HG02642 (cell line): ENCODE data around the gene RBM22.

Experiments used
- ATAC-seq: cut with Tn5 transposase; IDR thresholded peaks from one replicate; pipeline ENCODE4 v1.9.1; 2021; ENCODE audit warnings: mild to moderate bottlenecking; ENCODE audit not compliant: unreplicated experiment, poor library complexity

The RBM22 gene

DNA sequence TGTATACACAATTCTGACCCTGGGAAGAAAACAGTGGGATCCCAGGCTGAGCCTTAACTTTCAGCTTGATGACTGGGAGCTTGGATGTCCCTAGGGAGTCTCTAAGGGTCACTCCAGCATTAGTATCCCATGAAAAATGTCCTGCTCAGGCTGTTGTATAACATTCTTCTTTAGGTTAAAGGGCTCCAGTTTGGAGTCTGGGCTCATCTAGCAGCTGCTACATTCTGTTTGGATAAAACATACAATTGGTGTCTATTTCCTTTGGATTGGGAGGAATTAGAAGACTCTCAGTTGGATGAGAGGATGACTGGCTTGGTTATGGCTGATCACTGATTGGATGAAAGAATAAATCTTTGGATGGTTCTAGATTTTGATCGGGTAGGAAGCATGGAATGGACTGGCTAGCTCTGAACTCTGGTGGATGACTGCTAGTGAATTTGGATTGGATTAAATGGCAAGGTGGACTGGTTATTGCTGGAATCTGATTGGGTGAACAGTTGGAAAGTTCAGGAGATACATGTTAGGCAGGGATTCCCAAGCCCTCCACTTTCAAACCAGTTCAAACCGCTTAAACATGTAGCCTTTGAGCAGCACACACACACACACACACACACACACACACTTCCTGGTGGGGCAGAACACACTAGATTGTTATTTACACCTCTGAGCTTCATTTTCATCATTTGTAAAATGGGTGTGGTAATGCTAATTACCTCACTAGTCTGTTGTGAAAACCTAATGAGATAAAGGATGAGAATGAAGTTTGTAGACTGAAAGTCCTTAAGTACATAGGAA, 46.9 kb downstream of the RBM22 start:
- no peak for ATAC-seq

DNA sequence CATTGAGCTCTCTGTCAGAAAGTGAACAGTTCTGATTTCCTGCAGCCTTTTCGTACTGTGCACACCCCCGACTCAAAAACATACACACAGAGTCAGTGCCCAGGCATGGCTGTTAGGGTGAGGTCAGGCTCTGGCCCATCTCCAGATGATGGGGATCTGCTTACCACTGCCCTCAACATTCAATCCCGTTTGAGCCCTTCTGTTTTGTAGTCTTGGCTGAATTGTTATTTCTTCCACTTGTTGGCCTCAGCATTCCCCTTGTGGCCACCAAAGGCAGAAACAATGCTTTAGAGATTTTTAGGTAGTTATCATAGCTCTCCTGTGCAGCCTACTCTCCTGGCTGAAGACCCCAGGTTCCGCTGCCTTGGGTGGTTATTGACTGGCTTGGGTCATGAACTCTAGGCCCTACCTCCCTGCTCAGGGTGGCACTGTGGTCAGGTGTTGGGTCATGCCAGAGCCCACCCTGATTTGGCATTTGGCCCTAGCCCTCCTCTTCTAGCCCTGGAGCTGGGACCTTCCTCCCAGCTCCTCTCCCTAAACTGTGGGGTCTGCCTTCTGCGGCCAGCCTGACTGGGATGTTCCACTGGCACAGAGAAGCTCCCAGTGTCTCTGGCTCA, 47.6 kb downstream of the RBM22 start:
- ATAC-seq = no peak

GRCh38 chr5:150651924-150652671, 48.8 kb downstream of the RBM22 start:
- no peak for ATAC-seq

- ATAC-seq = no peak
Observed at GRCh38 chr5:150651382-150651781, 49.5 kb downstream of the RBM22 start.

DNA sequence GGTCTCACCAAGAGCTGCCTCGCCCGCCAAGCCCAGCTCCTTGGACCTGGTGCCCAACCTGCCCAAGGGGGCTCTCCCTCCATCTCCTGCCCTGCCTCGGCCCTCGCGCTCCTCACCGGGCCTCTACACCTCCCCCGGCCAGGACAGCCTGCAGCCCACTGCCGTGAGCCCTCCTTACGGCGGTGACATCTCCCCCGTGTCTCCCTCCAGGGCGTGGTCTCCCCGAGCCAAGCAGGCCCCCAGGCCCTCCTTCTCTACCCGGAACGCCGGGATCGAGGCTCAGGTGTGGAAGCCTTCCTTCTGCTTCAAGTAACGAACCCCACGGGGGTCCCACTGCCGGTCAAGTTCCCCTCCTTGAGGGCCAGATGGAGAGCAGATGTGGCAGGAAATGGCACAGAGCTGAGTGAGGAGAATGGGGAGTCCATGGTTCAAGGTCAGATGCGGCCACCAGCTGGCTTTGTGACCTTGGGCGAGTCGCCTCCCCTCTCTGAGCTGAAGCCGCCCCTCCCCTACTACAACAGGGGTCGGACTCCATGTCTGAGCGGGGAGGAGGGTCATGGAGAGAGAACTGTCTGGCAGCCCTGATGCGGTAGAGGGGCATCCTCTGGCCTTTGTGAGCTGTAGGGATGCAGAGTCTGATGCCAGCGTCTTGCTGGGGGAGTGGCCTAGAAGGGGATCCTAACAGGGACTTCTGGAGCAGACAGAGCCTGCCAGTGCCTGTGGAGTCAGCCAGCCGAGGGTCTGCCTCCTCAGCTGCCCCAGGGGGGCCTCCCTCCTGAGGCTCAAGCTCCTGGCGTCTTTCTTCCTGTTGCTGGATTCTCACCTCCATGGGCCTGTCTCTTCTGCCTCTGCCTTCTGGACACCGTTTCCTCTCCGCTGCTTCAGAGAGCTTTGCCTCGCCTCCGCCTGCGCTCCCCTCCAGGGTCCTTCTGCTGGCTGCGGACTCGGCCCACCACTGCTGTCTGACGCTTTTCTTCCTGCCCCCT, 50.5 kb downstream of the RBM22 start:
- ATAC-seq = no peak

GRCh38 chr5:150649108-150650020, 51.5 kb downstream of the RBM22 start:
- ATAC-seq = no peak

DNA sequence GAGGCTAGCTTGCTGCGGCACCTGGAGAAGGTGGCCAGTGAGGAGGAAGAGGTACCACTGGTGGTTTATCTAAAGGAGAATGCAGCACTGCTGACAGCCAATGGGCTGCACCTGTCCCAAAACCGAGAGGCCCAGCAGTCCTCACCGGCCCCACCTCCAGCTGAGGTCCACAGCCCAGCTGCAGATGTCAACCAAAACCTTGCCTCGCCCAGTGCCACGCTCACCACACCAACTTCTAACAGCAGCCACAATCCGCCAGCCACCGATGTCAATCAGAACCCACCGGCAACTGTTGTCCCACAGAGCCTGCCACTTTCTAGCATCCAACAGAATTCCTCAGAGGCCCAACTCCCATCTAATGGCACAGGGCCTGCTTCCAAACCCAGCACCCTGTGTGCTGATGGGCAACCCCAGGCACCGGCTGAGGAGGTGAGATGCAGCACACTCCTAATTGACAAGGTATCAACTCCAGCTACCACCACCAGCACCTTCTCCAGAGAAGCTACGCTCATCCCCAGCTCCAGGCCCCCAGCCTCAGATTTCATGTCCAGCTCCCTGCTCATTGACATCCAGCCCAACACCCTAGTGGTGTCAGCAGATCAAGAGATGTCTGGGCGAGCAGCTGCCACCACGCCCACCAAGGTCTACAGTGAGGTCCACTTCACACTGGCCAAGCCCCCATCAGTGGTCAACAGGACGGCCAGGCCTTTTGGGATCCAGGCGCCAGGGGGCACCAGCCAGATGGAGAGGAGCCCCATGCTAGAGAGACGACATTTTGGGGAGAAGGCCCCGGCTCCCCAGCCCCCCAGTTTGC, 52.4 kb downstream of the RBM22 start:
- ATAC-seq = no peak

DNA sequence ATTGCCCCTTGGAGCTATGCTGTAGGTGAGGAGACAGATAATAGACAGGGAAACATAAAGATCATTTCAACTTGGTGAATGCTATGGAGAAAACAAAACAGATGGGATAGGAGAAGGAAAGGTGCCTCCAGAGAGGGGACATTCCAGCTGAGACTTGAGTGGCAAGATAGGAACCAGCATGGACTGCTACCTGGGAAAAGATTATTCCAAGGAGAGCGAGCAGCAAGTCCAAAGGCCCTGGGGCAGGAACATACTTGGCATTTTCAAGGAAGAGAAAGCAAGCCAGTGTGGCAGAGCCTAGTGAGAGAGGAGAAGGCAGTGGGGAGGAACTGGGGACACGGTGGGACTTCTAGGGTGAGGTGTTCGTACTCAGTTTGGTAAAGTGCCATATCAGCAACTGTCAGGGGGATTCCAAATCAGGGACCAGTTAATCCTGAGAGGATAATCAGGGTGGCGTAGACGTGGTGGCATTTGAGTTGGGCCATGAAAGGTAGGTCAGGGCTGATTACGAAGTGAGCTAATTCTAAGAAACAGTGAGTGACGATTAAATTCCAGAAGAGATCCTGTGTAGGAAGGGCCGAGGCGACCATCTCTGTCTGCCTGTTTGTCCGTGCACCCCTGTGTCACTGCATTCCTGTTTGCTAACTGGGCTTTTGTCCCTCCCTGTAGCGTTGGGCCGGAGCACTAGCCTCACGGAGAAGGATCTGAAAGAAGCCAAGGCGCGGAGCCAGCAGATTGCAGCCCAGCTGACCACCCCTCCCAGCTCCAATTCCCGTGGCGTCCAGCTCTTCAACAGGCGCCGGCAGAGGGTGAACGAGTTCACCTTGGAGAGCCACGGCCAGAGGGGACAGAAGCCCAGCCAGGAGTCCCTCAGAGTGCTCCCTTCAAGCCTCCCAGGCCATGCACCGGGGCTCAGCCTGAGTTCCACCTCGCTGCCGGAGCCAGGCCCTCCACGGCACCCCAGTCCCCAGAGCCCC, 53.3 kb downstream of the RBM22 start:
- ATAC-seq = no peak

- ATAC-seq = no peak
Observed at GRCh38 chr5:150645070-150645700, 55.7 kb downstream of the RBM22 start.

- ATAC-seq = no peak
Observed at GRCh38 chr5:150644514-150644913, 56.3 kb downstream of the RBM22 start.

- ATAC-seq = no peak
Observed at GRCh38 chr5:150644058-150644457, 56.8 kb downstream of the RBM22 start.

DNA sequence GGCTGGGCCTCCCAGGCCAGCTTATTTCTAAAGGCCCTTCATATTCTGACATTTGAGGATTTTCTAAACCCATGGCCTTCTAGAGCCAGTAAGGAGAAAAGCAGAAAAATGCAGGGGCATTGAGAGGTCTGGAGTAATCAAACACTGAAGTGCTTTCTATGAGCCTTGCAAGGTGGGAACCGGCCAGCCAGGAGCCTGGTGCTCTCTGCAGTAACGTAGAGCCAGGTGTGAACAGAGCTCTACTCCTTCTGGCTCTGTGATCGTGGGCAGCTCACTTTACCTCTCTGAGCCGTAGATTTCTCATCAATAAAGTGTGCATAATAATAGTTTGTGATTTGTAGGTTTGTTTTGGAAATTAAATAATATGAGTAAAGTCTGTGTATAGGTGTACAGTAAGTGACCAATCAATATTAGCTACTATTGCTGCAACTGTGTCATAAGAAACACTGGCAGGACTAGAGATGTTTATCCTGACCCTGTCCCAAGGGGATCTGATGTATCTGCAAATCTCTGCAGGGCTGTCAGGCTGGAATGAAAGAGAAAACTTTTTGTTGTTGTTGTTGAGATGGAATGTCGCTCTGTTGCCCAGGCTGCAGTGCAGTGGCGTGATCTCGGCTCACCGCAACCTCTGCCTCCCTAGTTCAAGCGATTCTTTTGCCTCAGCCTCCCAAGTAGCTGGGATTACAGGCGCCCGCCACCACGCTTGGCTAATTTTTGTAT, 57.7 kb downstream of the RBM22 start:
- ATAC-seq = no peak

GRCh38 chr5:150642567-150642927, 58.3 kb downstream of the RBM22 start:
- ATAC-seq = no peak

- ATAC-seq = no peak
Observed at GRCh38 chr5:150641824-150642566, 58.9 kb downstream of the RBM22 start.

GRCh38 chr5:150641006-150641570, 59.8 kb downstream of the RBM22 start:
- ATAC-seq = no peak
